ENCODE results near the gene NEK4.
"Not testable (repeated sequence)": the region's sequence is repeated elsewhere in the genome, so short reads cannot be mapped to it uniquely, and the experiment has no call there.

Gene NEK4

DNA sequence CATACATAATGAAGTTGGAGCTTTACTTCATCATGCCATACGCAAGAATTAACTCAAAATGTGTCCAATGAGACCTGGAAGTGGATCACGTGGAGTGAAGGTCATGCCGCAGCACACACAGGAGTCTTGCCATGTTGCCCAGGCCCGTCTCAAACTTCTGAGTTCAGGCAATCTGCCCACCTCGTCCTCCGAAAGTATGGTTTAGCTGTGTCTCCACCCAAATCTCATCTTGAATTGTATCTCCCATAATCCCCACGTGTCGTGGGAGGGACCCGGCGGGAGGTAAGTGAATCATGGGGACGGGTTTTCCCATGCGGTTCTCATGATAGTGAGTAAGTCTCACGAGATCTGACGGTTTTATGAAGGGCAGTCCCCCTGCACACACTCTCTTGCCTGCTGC lies 39.1 kb downstream of the NEK4 start:
- no peak for DNase-seq (ENCODE audit: low read depth)

- no peak for DNase-seq (ENCODE audit: low read depth)
Measured at GRCh38 chr3:52730681-52731080, 40.1 kb downstream of the NEK4 start.

DNA sequence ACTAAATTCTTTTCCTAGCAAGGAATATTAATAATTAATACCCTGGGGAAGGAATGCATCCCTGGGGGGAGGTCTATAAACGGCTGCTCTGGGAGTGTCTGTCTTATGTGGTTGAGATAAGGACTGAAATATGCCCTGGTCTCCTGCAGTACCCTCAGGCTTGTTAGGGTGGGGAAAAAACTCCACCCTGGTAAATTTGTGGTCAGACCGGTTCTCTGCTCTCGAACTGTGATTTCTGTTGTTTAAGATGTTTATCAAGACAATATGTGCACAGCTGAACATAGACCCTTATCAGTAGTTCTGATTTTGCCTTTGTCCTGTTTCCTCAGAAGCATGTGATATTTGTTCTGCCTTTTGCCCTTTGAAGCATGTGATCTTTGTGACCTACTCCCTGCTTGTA lies 42.0 kb downstream of the NEK4 start:
- not testable (repeated sequence) for DNase-seq (ENCODE audit: low read depth)

DNA sequence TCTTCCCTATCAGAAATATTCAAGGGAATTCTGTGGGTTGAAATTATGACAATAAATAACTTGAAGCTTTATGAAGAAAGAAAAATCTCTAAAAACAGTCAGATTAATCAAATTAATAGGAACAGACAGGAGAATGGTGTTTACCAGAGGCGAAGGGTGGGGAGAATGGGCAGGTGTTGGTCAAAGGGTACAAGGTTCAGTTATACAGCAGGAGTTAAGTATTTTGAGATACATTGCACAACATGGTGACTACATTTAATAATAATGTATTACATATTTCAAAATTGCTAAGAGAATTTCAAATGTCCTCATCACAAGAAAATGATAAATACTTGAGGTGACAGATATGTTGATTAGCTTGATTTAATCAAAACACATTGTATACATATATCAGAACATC lies 46.2 kb downstream of the NEK4 start:
- no peak for DNase-seq (ENCODE audit: low read depth)

DNA sequence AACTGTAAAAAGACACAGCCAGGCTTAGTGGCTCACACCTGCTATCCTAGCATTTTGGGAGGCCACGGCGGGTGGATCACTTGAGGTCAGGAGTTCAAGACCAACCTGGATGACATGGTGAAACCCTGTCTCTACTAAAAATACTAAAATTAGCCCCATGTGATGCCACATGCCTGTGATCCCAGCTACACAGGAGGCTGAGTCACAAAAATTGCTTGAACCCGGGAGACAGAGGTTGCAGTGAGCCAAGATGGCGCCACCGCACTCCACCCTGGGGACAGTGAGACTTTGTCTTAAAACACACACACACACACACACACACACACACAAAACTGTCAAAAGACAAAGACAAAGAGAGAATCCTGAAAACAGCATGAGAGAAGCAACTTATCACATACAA lies 46.8 kb downstream of the NEK4 start:
- DNase-seq (ENCODE audit: low read depth) = no peak

DNA sequence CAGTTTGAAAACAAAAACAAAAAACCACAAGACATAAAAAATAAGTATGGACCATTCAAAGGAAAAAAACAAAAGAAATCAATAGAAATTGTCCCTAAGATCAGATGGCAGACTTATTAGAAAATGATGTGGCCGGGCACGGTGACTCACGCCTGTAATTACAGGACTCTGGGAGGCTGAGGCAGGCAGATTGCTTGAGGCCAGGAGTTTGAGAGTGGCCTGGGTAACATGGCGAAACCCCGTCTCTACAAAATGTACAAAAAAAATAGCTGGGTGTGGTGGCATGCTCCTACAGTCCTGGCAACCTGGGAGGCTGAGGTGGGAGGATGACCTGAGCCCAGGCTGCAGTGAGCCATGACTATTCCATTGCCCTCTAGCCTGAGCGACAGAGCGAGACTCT lies 48.2 kb downstream of the NEK4 start:
- DNase-seq (ENCODE audit: low read depth) = no peak

GRCh38 chr3:52721730-52722008 lies 49.1 kb downstream of the NEK4 start:
- DNase-seq (ENCODE audit: low read depth) = no peak

- DNase-seq (ENCODE audit: low read depth) = no peak
Measured at GRCh38 chr3:52721002-52721729, 49.6 kb downstream of the NEK4 start.

GRCh38 chr3:52719618-52720017 lies 51.1 kb downstream of the NEK4 start:
- no peak for DNase-seq (ENCODE audit: low read depth)

DNA sequence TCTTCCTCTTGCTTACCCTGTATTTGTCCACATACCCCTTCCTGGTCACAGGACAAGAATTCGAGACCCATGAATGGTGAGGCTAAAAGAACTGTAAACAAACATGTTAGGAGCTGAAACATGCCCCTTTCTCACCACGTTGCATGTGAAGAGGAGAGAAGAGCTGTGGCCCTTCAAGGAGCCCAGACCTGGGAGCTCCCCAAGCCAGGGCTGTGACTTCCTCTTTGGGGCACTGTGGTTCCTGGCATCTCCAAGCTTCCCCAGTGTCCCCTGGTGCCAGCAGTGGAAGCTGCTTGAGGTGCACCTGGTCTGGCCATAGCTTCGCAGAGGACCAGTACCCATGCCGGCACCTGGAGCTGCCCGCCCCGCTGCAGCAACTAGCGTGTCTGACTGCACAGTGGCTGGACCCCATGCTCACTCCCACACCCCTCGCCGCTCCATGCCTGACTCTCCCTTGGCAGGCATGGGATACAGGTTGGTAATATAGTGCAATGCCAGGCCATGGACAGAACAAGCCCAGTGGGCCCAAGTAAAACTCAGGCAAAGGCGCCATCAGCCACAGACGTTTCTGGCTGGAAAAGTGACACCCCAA lies 54.9 kb downstream of the NEK4 start:
- DNase-seq (ENCODE audit: low read depth) = no peak

GRCh38 chr3:52714335-52715302 lies 56.1 kb downstream of the NEK4 start:
- DNase-seq (ENCODE audit: low read depth) = no peak

- no peak for DNase-seq (ENCODE audit: low read depth)
Measured at GRCh38 chr3:52712291-52713212, 58.2 kb downstream of the NEK4 start.

DNA sequence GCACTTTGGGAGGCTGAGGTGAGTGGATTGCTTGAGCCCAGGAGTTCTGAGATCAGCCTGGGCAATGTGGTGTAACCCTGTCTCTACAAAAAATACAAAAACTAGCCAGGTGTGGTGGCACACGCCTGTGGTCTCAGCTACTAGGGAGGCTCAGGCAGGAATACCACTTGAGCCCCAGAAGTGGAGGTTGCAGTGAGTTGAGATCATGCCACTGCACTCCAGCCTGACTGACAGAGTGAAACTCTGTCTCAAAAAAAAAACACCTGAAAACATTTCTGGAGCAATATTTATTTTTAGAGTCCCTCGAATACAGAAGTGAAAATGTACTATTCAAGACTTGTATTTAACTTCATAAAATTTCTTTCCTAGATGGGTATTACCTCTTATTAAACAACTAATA lies 60.2 kb downstream of the NEK4 start:
- DNase-seq (ENCODE audit: low read depth) = no peak

DNA sequence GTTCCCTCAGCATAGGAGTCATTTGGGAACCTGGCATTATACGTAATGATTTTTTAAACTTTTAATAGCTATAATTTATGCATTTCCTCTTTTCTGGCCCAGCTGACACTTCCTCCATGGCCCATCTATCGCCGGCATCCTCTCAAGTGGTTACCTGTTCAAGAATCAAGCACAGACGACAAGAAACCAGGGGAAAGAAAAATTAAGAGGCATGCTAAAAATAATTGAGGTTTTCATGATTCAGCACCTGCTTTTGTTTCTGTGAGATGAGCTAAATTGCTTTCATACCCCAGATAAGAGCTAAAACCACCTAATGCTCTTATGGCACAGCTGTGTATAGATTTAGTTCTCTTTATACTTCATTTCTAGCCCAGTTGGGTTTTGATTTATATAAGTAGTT lies 63.2 kb downstream of the NEK4 start:
- no peak for DNase-seq (ENCODE audit: low read depth)

GRCh38 chr3:52705688-52706686 lies 64.8 kb downstream of the NEK4 start, which contains the start of the genes GLT8D1 and SPCS1:
GLT8D1 (minus strand) TSS chr3:52705791; CDS start chr3:52700460, 5,331 bp downstream.
SPCS1 (plus strand) TSS chr3:52706106; CDS start chr3:52706247, 141 bp downstream.
- peak; percentile 80 for DNase-seq (ENCODE audit: low read depth)

DNA sequence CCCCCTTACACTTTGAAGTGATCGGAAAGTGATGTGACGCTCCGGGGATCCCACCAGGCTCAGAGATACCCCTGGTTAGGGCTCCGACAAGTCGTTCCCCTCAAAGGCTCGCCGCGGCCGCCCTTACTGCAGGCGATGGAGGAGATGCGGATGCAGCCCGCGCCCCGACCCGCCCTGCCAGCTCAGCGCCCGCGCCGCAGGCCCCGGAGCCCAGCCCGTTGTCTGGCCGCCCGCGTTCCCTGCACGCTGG lies 65.4 kb downstream of the NEK4 start:
- no peak for DNase-seq (ENCODE audit: low read depth)

DNA sequence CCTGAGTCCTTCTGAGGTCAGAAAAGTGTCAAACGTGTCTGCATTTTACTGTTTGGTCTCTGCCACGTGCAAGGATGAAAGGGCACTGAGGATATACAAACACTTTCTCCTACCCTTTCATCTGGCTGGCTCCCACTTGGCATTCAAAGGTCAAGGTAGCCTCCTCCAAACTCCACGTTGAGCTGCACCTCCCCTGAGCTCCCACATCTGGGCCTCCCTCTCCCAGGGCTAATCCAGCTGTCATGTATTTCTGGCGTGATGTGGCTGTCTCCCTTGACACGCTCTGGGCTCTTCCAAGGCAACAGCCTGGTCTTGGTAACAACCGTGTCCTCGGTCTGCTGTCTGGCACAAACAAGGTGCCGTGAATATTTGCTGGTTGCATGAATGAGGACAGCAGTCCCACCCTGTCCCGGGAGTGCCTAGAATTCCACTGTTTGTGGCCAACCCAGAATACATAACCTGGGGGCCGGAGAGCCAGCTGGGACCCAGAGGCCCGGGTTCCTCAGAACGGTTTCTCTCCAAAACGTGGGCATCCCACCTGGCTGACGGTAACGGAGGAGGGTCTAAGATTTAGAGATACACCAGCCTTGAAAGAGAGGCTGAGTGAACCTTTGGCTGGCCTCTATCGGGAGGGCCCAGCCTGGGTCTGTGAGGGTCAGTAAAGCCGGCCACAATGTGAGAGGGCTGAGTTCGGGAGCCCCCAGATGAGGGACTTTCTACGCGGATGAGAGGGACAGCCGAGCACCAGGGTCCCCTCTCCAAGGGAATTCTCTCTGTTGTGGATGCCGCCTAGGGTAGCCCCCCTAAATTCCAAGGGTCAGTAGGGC lies 65.9 kb downstream of the NEK4 start:
- no peak for DNase-seq (ENCODE audit: low read depth)

GRCh38 chr3:52703341-52703740 lies 67.4 kb downstream of the NEK4 start:
- DNase-seq (ENCODE audit: low read depth) = no peak

DNA sequence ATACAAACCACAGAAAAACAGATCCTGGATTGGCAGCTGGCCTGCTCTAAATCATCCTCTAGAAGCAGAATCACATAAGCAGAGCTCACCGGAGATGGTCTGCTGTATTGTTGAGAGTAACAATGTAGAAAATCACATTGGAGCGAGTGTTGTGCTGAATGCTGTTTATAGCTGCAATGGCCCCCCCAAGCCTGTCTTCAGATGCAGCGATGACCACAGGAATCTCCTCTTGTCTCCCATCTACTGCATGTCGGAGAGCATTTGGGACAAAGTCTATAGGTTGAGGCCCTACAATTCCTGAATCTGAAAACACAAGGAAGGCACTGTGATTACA lies 73.1 kb downstream of the NEK4 start:
- no peak for DNase-seq (ENCODE audit: low read depth)
